NK-92 treated with Interleukin-12 subunit alpha and Interleukin-12 subunit beta, amount 100 ng/mL, for 24 hours (cell line): ENCODE data around the gene TDP1.

Experiments
- DNase-seq: peaks from one replicate; lab custom pipeline; 2025; lab: John Stamatoyannopoulos, UW

TDP1 gene

DNA sequence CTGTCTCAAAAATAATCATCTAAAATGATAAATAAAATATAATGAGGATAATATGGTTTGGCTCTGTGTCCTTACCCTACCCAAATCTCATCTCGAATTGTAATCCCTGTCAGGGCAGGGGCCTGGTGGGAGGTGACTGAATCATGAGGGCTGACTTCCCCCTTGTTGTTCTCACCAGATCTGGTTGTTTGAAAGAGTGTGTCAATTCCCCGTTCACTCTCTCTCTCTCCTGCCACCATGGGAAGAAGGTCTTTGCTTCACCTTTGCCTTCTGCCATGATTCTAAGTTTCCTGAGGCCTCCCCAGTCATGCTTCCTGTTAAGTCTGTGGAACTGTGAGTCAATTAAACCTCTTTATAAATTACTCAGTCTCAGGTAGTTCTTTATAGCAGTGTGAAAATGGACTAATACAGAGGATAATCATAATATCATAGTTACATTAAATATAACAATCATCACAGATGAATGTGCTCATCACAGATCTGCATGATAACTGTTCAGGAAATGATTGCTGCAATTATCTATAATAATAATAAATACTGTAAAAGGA is 13.8 kb upstream of the TDP1 start:
- DNase-seq = no peak

DNA sequence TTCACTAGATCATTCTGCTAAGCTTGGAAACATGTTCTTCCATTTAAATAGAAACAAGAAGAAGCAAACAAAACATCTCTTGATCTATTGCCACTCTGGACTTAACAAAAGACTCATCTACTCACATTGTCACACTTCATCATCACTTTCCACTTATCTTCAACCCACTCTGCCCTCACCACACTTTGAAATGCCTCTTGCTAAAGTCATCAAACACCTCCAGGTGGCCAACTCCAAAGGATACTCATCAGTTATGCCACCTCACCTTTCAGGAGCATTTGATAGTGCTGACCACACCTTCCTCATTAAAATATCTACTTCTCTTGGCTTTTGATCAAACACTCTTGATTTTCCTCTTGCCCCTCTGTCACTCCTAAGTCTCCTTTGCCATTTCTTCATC is 8.4 kb upstream of the TDP1 start:
- no peak for DNase-seq

DNA sequence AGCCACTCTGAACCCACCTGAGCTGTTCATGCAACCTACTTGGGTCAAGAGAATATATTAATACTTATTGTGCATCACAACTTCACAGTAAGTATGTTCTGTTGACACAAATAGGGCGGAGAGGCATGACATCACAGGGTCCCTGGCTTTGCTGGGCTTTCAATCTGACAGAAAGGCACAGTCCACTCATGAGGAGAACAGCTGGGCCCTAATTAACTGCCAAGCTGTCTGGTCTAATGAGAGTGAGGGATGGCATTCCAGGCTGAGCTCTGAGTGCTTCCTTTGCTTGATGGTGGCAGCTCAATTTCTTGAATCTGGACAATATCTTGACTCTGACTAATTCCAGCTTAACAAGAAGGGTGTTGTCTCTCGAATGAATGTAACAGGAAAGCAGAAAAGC is 3.2 kb upstream of the TDP1 start:
- no peak for DNase-seq

DNA sequence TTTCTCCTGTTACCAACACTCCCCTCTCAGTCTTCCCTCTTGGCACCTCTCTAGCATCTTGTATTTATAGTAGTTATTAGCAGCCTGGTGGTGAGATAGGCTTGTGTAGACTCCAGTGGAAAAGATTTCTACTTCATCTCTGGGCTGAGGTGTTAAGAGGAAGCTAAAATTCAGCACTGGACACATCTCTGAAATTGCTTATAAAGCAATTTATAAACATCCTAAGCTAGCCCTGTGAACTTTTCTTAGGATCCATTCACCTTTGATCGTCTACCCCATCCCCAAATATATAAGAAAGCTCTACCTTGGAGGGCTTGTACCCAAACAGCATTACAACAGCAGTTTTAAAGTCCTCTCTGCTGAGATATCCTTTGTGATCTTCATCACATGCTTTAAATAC is 2.1 kb upstream of the TDP1 start:
- no peak for DNase-seq

DNA sequence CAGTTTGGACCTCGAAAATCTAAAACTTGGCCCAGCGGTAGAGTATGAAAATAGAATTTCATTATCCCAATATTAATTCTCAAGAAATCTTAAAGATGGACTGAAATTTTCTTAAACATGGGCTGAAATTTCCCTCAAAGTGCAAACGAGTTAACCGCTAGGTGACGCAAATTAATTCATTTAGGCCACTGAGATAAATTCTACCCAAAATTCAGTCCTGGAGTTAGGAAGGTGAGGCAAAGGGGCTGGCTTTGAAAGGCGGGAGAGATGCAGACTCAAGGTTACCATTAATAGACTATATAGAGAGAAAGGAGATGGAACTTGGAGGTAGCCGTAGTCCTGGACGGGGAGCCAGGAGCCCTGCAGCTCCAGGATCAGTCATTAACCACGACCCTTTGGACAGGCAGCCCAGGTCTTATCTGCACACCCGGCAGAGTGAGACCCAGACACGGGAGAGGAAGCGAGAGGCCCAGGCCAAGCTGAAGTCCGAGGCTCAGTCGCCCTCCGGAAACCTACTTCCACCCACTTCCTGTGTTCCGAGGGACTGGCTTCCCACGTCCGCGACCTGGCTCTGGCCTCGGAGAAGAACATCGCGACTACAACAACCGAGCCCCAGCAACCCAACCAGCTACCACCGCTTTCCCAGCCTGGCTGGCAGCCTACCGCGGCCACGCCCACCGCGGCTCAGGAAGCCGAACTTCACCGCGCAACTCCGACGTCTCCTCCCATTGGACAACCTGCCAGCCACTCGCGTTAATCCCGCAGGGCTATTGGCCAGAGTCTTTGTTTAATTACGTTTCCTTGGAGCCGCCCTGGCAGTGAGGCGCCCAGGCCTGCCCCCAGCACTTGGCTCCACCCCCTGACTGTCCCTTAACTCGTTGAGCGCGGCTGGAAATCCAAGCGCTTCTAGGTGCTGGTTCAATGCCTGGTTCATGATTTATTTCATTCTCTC is 1.4 kb upstream of the TDP1 start, which contains the start of gene EFCAB11:
TSS of gene EFCAB11 (minus strand) at position 661 of the 952 bp plus-strand sequence. CDS start at position 591, 70 bp downstream.
- peak; percentile 94 for DNase-seq

DNA sequence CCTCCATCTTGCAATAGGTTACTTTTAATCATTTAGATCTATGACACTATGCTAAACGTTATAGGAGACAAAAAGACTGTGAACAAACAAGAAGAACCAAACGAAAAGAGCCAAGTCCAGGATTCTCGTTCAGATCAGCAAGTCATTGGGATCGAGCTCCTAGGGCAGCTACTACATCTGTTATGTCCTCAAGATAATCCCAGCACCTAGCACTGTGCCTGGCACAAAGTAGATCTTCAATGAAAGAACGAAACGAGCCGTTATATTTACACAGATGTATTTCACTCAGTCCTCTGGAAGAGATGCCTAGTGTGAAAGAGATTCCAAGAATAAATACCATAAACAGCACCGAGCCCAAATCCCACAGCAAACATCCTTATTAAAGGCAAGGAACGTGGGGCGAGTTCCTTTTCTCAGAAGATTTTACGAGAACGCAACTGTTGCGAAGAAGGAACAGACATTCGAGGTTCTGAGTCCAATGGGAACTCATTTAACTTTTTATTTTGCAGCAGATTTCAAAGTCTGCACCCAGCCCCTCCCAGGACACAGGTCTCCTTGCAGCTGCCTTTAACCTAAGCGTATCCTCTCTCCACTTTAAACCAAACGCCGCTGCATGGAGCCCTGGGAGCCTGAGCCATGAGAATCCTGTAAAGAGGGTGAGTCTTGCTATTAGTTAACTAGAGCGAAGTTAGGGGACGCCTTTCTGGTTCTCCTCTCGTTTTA is 544 bp upstream of the TDP1 start:
- DNase-seq = no peak

DNA sequence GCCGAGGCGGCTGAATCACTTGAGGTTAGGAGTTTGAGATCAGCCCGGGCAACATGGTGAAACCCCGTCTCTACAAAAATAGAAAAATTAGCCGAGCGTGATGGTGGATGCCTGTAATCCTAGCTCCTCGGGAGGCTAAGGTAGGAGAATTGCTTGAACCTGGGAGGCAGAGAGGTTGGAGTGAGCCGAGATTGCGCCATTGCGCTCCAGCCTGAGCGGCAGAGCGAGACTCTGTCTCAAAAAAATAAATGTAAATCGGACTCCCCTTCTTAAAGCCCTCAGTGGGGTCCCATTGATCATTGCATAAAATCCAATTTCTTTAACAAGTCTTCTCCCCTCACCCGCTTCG is 908 bp downstream of the TDP1 start:
- no peak for DNase-seq

DNA sequence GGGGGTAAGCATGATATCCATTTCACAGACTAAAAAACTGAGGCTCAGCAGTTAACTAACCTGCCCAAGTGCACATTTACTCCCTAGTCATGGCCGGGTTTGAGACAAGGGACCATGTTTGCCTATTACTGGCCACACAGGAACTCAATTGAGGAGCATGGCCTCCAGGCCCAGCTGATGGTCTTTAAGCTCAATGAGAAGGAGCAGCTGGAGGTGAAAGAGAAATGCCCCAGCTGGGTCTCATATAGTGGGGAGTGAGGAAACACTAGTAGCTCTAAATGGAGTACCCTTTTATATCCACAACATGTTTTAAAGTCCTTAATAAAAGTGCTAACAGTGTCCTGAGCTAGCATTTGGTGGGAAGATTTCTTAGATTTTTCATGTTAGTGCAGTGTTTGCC is 1.6 kb downstream of the TDP1 start:
- no peak for DNase-seq

DNA sequence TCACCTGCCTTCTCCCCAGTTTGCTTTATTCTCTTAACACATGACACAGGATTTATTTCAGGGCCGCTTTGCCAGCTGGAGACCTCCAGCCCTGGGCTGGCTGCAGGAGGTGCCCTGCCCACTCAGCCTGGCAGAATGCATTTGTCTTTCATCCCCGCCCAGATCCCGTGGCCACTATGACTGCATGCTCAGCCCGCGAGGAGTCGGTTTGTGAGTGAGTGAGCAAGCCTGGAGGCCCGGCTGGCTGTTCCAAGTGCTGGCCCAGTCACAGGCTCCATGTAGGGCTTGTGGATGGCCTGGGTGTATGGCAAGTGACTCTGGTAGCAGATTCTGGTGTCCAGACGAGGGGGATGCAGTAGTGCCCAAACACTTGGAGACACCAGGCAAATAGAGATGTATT is 2.1 kb downstream of the TDP1 start:
- no peak for DNase-seq

DNA sequence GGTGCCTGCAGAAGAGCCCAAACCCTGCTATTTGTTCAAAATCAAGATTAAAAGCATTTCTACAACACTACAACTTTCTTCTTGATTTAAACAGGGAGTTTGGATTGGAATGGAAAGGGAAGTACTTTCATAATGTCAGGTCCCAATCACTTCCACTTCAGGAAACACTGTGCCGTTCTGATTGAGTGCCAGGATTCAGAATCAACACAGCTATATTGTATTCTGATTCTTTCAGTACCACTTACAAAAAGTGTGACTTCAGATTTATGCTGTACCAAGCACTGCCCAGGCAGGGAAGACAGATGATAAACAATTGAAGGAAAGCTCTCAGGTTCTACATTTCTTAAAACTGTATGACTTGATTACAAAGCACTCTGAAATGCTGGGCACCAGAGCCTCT is 3.2 kb downstream of the TDP1 start:
- DNase-seq = no peak

DNA sequence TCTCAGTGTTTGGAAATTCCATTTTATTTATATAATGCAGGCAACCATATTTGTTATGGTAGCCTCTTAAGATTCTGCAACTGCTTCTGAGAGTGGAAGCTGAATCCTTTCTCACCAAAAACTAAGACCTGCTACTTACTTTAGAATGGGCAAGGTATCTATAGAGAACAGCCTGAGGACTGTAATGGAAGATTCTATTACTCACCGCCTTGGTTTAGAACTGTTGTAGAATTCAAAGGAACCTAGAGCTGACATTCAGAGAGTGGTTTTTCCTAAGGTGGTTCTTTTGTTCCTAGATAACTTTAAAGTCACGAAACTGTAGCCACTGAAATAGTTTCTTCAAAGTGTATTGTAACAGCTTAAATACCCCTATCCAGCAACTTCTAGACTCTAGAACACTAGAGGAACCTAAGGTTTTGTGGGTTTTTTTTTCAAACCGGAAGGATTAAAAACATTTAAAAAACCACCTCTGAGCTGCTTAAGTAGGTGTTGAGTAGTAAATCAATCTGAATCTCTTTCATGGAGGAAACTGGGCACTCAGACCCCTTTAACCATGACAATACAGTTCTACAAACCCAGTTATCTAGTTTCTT is 4.2 kb downstream of the TDP1 start:
- DNase-seq = no peak

DNA sequence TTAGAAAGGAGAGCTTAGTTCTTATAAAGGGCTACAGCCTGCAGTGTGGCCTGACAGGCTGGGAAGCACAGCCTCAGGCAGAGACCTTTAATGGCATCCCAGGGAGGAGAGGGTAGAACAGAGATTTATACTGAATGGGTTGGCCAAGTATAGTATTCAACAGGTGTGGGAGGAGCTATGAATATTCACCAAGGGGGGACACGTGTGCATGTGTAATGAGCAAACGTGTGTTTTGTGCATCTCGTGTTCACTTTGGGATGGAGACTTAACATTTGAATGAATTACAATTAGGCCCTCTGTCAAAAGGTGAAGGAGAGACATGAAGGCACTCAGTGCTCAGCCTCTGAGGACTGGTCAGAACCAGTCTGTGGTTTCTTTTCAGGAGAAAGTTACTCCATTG is 5.2 kb downstream of the TDP1 start:
- DNase-seq = no peak

DNA sequence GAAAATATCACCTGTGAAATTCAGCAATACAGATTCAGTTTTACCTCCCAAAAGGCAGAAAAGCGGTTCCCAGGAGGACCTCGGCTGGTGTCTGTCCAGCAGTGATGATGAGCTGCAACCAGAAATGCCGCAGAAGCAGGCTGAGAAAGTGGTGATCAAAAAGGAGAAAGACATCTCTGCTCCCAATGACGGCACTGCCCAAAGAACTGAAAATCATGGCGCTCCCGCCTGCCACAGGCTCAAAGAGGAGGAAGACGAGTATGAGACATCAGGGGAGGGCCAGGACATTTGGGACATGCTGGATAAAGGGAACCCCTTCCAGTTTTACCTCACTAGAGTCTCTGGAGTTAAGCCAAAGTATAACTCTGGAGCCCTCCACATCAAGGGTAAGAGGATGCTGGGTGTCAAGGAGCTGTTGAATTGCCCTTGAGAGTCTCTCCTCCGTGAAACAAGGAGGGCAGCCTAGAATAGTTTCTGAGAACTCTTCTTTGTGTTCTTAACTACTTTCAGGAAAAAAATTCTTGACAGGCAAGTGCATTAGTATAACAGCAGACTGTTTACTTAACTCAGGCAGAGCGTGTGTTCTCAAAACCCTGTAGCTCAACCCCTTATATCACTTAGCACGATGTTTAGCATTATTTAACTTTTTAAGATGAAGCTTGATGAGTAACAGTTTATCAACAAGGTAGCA is 7.7 kb downstream of the TDP1 start:
- DNase-seq = no peak

DNA sequence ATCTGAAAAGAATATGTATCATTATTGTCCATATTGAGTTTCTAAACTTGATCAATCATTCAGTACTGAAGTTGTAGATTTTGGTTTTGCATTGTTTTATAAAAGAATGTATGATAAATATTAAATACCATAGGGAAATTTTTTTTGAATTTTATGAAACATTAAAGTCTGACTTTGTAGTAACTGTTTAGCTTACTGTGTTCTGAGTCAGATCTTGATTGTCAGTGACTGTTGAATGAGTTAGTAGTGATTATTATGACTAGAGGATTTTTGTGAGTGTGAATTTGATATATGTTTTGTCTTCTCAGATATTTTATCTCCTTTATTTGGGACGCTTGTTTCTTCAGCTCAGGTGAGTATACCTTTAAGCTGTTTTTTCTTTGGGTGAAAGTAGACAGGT is 10.1 kb downstream of the TDP1 start:
- no peak for DNase-seq

DNA sequence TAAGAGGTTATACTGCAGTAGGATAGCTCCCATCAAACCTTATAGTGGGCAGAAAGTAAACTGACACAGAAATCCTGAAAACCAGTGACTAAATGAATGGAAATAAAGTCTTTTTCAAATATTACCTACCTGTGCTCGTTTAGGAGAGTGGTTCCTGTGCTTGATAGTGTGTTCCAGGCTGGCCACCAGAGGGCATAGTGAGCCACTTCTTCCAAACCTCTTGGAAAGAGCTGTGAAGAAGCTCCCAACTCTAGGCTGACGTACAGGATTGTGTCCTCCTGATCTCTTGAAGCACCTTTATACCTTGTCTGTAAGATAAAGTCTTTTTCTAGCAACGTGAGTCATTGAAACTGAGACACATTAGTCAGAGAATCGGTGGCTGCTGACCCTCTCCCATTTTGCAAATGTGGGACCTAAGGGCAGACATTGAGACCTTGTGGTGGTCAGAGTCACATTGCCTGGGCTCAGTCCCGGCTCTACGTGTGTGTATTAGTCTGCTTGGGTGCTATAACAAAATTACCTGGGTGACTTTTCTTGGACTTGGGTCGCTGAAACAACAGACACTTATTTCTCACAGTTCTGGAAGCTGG is 17.6 kb downstream of the TDP1 start:
- DNase-seq = no peak

DNA sequence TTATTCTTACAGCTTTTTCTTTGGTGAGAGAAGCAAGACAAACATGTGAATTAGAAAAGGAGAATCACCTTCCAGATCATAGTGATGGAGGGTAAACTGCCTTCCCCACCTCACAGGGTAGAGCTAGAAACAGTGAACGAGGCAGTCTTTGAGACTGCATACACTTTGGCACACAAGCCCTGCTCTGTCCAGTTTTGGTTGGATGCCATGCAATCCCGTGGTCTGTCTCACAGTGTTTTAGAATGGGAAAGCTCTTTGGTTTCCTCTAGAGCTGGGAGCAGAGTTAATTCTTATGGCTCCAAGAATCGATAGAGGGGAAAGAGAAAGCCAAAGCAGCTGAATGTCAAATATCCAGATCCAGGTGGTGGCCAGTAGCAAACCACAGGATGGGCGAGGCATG is 21.9 kb downstream of the TDP1 start:
- no peak for DNase-seq

DNA sequence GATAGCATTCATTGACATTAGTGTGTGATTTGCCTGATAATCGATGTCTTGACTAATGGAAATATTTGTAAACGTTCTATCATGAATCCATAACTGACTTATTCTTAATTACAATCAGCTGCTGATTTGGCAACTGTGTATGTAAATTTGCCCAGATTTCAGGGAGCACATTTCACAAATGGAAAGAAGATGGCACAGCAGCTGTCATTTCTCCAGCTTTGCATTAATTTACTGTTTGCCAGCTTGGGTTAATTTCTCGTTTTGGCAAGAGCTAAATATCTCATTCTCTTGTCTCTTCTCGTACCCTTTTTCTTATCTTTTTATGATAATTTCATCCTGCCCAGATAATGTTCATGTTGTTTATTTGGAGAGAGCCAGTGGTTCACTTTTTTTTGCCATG is 22.9 kb downstream of the TDP1 start:
- DNase-seq = no peak

DNA sequence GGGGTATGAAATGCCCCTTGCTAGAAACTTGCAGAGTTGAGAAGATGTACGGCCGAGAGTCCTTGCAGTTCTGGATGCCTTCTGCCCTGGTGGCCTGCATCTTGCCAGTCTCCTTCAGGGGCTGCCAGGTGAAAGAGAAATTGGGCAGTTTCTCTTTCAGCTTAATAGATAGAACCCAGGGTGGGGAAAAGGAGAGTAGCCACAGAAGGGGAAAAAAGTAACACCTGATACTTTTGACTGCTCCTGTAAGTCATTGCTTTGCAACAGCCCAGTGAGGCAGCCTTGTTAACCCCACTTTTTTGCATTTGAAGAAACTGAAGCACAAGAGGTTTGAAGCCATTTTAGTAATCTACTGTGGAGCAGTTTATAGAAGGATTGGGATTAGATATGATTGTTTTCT is 27.6 kb downstream of the TDP1 start:
- DNase-seq = no peak

DNA sequence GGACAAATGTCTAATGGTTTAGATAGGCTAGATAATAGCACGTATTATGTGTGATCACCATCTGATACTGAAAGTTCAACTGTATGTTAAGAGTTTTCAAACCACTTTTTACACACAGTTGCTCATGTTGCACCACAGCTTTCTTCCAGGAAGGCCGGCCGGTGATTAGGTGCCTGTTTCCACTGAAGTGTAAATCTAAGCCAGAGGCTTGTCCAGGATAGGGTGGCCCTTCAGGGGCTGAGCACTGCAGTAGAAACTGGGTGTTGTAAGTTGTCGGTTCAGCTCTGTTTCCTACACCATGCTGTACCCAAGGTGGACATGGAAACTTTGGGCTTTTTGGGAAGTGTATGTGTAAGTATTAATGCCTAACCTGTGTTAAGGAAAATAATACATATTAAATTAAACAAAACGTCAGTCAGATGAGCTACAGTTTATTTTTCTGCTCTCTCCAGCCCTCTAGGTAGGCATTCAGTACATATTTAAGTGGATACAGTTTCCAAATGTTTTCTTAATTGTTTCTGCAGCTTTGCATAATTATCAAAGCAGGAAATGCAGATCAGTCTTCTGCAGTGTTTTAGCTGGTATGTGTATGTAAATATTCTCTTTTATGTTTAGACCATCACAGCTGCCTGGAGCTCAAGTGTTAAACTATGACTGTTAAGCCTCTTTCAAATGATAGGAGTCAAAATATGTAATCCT is 30.9 kb downstream of the TDP1 start:
- no peak for DNase-seq

DNA sequence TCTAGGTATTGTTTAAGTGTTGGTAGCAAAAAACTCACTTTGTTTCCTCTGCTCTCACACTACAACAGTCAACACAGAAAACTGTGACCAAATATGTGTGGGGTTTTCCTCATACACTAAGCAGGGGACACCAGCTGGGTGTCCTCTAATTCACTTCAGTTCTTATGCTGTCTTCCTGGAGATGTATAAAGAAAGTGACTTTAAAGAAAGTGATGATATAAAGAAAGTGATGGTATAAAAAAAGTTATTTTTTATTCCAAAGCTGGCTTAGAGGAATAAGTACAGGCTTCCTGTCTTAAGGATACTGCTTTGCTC is 31.4 kb downstream of the TDP1 start:
- DNase-seq = no peak

DNA sequence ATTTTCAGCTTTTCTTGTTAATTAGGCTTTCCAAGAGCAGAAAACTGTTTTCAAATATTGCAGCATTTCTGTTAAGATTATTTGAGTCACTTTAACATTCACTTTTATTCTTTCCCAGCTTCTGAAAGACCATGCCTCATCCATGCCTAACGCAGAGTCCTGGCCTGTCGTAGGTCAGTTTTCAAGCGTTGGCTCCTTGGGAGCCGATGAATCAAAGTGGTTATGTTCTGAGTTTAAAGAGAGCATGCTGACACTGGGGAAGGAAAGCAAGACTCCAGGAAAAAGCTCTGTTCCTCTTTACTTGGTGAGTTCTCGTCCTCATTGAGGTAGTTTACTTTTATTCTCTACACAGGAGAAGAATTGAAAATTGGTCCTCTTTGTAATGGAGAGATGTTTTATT is 33.1 kb downstream of the TDP1 start:
- no peak for DNase-seq
